ENCODE measurements around the gene BNIP3. TPM values are rescaled to one million over a fixed set of nuclear protein-coding genes. Genes with fewer than 3 reads are reported as not detected.

Gene BNIP3
- total and polyA plus RNA-seq, 2 donors (not counting 3 experiments of a cell fraction or from before 2014, with no cell fraction given), result 51.4 to 53.3 TPM

GRCh38 chr10:131926253-131926652 lies 55.5 kb downstream of the BNIP3 start:
- Histone ChIP-seq H3K79me2 (ENCODE audit: control insufficient read depth, insufficient read depth, low read length) (peaks cover 99% of the 10 kb centered on the region), H3K4me2 (ENCODE audit: insufficient read depth, low read length) (no peak overlapping the region), H3K27ac (ENCODE audit: insufficient read depth, low read depth, low read length) (no peak overlapping the region), H4K20me1 (replicated peaks; ENCODE audit: control insufficient read depth, extremely low read depth, insufficient read depth, low read length) (peaks cover 3% of the 10 kb centered on the region), H2AFZ (ENCODE audit: low read depth, low read length) (no peak overlapping the region), H3K36me3 (ENCODE audit: control insufficient read depth in 2 of 2, extremely low read depth in 1 of 2, insufficient read depth in 2 of 2, low read length in 2 of 2) (no peaks in the 10 kb centered on the region), H3K27me3 (ENCODE audit: control insufficient read depth in 2 of 2, insufficient read depth in 2 of 2, low read length in 2 of 2) (no peaks in the 10 kb centered on the region), H3K9ac (replicated peaks; ENCODE audit: extremely low read depth, insufficient read depth, low read length) (no peak overlapping the region), H3K9me1 (replicated peaks; ENCODE audit: control insufficient read depth, extremely low read depth, insufficient read depth, low read length) (no peaks in the 10 kb centered on the region), H3K4me1 (ENCODE audit: control insufficient read depth, extremely low read depth, insufficient read depth, low read length) (peaks cover 41% of the 10 kb centered on the region), H3K4me3 (replicated peaks in 1 of 3; ENCODE audit: insufficient read depth in 1 of 3, low read depth in 1 of 3, low read length in 3 of 3) (no peak overlapping the region), H3K9me3 (replicated peaks; ENCODE audit: control insufficient read depth, insufficient read depth, low read length) (no peaks in the 10 kb centered on the region)
- ChIA-PET POLR2A (no interaction called here), CTCF (interaction anchor here (1.4 kb wide), 1 partner anchor 17 kb away, joined by 5 read pairs; no protein-coding TSS in a partner anchor)
- FAIRE-seq (no peak), DNase-seq (ENCODE audit: low read depth, low spot score) (no peak)
- TF ChIP-seq EZH2 (IDR thresholded peaks at IDR 0.05; ENCODE audit: borderline replicate concordance, low read depth, low read length, severe bottlenecking), result no peak
- TF ChIP-seq MYC (IDR thresholded peaks at IDR 0.05; ENCODE audit: low read depth, low read length), result no peak
- TF ChIP-seq JUN (IDR thresholded peaks at IDR 0.05; ENCODE audit: borderline replicate concordance, insufficient read depth, insufficient read length, low read depth), result no peak
- no peak for TF ChIP-seq POLR2A (IDR thresholded peaks at IDR 0.05; ENCODE audit: low read depth, low read length)
- intact Hi-C loops (cut with micrococcal nuclease) (no loop called here), dilution Hi-C loops (cut with MboI; ENCODE audit: extremely low pct_ligation_motif_present, low sequenced_read_pairs) (no loop called here)
- no TSS peak for BruUV-seq (replicated peaks)

- no peaks in the 10 kb centered on the region for H3K36me3 ChIP-seq (ENCODE audit: control insufficient read depth in 2 of 2, extremely low read depth in 1 of 2, insufficient read depth in 2 of 2, low read length in 2 of 2)
- H3K79me2 ChIP-seq (ENCODE audit: control insufficient read depth, insufficient read depth, low read length), result peaks cover 99% of the 10 kb centered on the region
- CTCF ChIA-PET, result no interaction called here
These were observed 56.0 kb downstream of the BNIP3 start for GRCh38 chr10:131925716-131926115.

More at GRCh38 chr10:131925716-131926115, 56.0 kb downstream of the BNIP3 start:
- Histone ChIP-seq H3K27me3 (ENCODE audit: control insufficient read depth in 2 of 2, insufficient read depth in 2 of 2, low read length in 2 of 2) (no peaks in the 10 kb centered on the region), H3K4me3 (replicated peaks in 1 of 3; ENCODE audit: insufficient read depth in 1 of 3, low read depth in 1 of 3, low read length in 3 of 3) (no peak overlapping the region), H3K9me1 (replicated peaks; ENCODE audit: control insufficient read depth, extremely low read depth, insufficient read depth, low read length) (no peaks in the 10 kb centered on the region), H3K9me3 (replicated peaks; ENCODE audit: control insufficient read depth, insufficient read depth, low read length) (no peaks in the 10 kb centered on the region), H3K9ac (replicated peaks; ENCODE audit: extremely low read depth, insufficient read depth, low read length) (no peak overlapping the region), H2AFZ (ENCODE audit: low read depth, low read length) (no peak overlapping the region), H3K27ac (ENCODE audit: insufficient read depth, low read depth, low read length) (no peak overlapping the region), H3K4me2 (ENCODE audit: insufficient read depth, low read length) (no peak overlapping the region), H4K20me1 (replicated peaks; ENCODE audit: control insufficient read depth, extremely low read depth, insufficient read depth, low read length) (peaks cover 6% of the 10 kb centered on the region), H3K4me1 (ENCODE audit: control insufficient read depth, extremely low read depth, insufficient read depth, low read length) (peaks cover 35% of the 10 kb centered on the region)
- dilution Hi-C loops (cut with MboI; ENCODE audit: extremely low pct_ligation_motif_present, low sequenced_read_pairs) (no loop called here), intact Hi-C loops (cut with micrococcal nuclease) (no loop called here)
- DNase-seq (ENCODE audit: low read depth, low spot score), result no peak
- POLR2A ChIA-PET, result no interaction called here
- TF ChIP-seq MYC (IDR thresholded peaks at IDR 0.05; ENCODE audit: low read depth, low read length) (no peak), POLR2AphosphoS5 (IDR thresholded peaks at IDR 0.05; ENCODE audit: insufficient read depth, low read depth, low read length) (no peak), GATA2 (IDR thresholded peaks at IDR 0.05; ENCODE audit: insufficient read depth, insufficient read length, low read depth, low read length) (no peak), CTCF (IDR thresholded peaks at IDR 0.05; ENCODE audit: extremely low read depth in 1 of 2, insufficient read depth in 1 of 2, low read depth in 1 of 2, low read length in 2 of 2) (no peak), POLR2A (IDR thresholded peaks at IDR 0.05; ENCODE audit: low read depth, low read length) (no peak)
- BruUV-seq (replicated peaks), result no TSS peak
- no peak for FAIRE-seq

All from endothelial cell of umbilical vein (primary cell).